Measurements from ENCODE around the gene DROSHA.

The DROSHA gene

GRCh38 chr5:31449962-31450361, 81.9 kb downstream of the DROSHA start:
- TF ChIP-seq, protein P1, sequence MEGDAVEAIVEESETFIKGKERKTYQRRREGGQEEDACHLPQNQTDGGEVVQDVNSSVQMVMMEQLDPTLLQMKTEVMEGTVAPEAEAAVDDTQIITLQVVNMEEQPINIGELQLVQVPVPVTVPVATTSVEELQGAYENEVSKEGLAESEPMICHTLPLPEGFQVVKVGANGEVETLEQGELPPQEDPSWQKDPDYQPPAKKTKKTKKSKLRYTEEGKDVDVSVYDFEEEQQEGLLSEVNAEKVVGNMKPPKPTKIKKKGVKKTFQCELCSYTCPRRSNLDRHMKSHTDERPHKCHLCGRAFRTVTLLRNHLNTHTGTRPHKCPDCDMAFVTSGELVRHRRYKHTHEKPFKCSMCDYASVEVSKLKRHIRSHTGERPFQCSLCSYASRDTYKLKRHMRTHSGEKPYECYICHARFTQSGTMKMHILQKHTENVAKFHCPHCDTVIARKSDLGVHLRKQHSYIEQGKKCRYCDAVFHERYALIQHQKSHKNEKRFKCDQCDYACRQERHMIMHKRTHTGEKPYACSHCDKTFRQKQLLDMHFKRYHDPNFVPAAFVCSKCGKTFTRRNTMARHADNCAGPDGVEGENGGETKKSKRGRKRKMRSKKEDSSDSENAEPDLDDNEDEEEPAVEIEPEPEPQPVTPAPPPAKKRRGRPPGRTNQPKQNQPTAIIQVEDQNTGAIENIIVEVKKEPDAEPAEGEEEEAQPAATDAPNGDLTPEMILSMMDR (conservative IDR thresholded peaks at IDR 0.05), result no peak
- H3K27ac ChIP-seq, result no peak overlapping the region

DNA sequence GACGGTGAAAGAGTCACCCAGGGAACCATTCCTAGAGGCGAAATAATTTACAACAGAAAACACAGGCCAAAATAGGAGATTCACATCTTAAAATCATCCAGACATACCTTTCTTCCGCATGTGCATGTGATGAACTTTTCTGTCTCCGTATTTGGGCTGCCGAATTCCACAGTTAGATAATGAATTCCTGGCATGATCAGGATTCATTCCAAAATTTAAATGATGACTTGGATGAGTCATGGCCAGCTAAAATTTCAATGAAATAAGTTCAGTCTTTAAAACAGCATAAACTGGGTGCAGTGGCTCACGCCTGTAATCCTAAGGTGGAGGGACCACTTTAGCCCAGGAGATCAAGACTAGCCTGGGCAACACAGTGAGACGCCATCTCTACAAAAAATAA, 82.7 kb downstream of the DROSHA start:
- TF ChIP-seq, protein P1 (conservative IDR thresholded peaks at IDR 0.05), result no peak
- H3K27ac ChIP-seq, result no peak overlapping the region

- H3K27ac ChIP-seq, result no peak overlapping the region
- TF ChIP-seq, protein P1 (conservative IDR thresholded peaks at IDR 0.05), result no peak
Observed at GRCh38 chr5:31445041-31445600, 86.8 kb downstream of the DROSHA start.

DNA sequence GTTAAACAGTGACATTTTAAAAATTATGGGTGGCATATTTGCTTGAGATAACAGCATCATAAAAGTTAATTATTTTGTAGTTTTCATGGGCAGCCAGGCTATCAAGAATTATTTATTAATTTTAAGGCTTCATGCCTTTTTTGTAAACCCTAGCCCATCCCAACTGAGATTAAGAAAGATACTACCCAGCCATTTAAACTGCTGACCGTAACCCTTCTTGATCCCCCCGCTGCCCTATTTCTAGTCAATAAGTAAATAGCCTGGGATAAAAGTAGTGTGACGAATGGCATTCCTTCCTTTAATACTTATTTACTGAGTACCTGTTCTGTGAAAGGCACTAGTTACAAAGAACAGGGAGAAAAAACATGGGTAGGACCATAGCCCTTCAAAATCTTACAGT, 88.3 kb downstream of the DROSHA start:
- H3K27ac ChIP-seq, result no peak overlapping the region
- TF ChIP-seq, protein P1 (conservative IDR thresholded peaks at IDR 0.05), result no peak

DNA sequence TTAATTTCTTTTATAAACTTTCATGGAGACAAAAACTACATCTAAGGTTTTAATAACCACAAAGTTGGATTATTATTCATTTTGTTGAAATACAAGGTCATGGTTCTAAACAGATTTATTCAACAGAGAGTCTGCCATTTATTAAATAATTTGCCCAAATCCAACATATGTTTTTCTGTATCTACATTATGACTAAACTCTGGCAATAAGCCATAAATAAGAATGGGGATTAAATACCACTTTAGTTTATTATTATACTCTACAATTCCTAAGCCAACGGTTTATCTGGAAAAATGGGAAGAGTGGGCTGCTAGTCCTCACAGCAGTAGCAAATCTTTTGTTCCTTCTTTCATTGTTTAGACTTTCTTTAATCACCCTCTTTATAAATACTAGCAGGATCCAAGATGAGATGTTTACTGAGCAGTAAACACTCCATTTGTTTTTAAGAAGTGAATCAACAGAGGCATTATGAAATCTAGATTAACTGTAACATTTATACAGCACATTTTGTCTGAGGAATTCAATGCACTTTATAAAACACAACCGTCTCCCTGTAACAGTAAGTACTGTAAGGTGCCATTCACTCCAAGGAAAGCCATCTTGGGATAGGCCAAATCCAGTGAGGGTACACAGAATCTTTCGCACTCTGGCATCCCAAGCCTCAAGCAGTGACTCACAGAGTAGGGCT, 89.7 kb downstream of the DROSHA start:
- H3K27ac ChIP-seq, result no peak overlapping the region

GRCh38 chr5:31436851-31437250, 95.0 kb downstream of the DROSHA start:
- no peak overlapping the region for H3K27ac ChIP-seq
- TF ChIP-seq, protein P1 (conservative IDR thresholded peaks at IDR 0.05), result no peak

More for the DNA sequence above, 89.7 kb downstream of the DROSHA start:
- TF ChIP-seq, protein P1 (conservative IDR thresholded peaks at IDR 0.05), result no peak

DNA sequence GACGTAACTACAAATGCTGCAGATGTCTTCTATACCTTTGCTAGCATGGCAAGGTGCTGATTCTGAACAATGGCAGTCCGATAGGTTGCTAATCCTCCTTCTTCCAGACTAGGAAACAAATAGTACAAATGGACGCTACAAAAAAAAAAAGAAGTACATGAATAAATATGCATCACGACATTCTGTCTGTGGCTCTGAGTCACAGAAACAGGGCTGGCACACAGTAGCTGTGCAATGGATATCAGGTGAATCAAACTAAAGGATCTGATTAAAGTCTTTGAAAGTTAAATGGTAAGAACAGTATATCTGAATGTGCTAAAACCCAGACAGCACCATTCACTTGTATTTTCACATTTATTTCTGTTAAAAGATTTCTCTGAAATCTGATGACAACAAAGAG, 96.2 kb downstream of the DROSHA start:
- TF ChIP-seq, protein P1 (conservative IDR thresholded peaks at IDR 0.05), result no peak
- no peak overlapping the region for H3K27ac ChIP-seq
